SU-DHL-6 (cell line): ENCODE results near the gene MBNL1.

ENCODE experiments used
- CTCF ChIP-seq: fragments of 200-600 bp; sonication (generic); IDR thresholded peaks from one replicate; pipeline ENCODE4 v1.5.1; 2017; ENCODE audit warnings: antibody characterized with exemption, mild to moderate bottlenecking, low read length, moderate library complexity; ENCODE audit not compliant: insufficient read depth, poor library complexity, severe bottlenecking
- EZH2phosphoT487 ChIP-seq: fragments of 200-600 bp; sonication (generic), shearing (Covaris generic); conservative IDR thresholded peaks from 2 replicates; pipeline ENCODE4 v1.6.1; 2018; ENCODE audit warnings: mild to moderate bottlenecking, antibody characterized with exemption, low read length, moderate library complexity, mixed read lengths

- TF ChIP-seq CTCF (no peak), EZH2phosphoT487 (no peak)
Observed at GRCh38 chr3:152317956-152318355, 49.2 kb downstream of the MBNL1 start.
